Activated CD8-positive, alpha-beta memory T cell treated with anti-CD3 and anti-CD28 coated beads, Interleukin-2, amount 50 U/mL, for 4 hours (primary cell): Measurements from ENCODE around the gene GNPDA1.

Experiments
- DNase-seq: peaks from one replicate; pipeline ENCODE4 v3.0.0-alpha.2; 2020

The GNPDA1 gene

DNA sequence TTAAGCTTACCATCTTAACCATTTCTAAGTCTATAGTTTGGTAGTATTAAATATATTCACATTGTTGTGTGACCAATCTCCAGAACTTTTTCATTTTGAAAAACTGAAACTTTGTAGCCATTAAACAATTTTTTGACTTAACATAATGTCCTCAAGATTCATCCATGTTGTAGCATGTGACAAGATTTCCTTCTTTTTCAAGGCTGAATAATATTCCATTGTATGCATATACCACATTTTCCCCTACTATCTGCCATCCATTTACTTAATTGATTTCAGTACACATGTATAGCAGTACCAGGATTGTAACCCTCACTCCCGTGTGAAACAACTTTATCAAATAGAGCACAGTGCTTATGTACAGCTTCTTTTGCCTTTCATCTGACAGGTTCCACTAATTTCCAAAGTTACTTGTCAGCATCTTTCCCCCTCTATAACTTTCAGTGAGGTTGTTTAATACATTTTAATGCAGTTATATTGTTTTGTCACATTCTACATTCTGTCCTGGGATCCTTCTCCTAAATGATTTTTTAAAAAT is 7.4 kb upstream of the GNPDA1 start:
- no peak for DNase-seq

DNA sequence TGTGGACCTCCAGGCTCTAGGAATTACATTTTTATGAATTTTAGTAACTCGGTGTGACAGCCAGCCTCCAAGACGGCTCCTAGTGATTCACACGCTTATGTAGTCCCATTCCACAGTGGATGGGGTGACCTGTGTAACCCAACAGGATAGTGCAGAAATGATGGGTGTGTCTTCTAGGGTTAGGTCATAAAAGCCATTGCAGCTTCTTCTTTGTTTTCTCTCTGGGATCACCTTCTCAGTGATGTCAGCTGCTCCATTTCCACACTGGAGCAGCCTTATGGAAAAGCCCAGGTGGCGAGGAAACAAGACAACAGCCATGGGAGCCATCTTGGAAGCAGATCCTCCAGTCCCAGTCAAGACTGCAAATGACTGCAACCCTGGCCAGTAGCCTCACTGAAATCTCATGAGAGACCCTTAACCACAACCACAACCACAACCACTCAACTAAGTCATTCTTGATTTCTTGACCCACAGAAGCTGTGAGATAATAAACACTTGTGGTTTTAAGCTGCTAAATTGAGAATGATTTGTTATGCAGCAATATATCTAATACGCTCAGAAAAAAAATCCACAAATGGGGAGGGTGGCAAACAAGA is 5.1 kb upstream of the GNPDA1 start:
- DNase-seq = no peak

DNA sequence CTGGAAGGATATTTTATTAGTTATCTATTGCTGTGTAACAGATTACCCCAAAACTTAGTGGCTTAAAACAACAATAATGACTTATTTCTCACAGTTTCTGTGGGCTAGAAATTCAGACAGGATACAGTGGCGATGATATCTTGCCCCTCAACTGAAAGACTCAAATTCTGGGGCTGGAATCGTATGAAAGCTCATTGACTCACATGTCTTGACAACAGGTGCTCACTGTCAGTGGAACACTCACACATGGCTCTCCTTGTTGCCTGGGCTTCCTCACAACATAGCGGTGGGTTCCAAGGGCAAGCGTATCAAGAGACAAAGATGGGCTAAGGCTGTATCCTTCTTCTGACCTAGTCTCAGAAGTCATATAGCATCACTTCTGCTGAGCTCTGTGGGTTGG is 3.7 kb upstream of the GNPDA1 start:
- DNase-seq = peak; percentile 40

DNA sequence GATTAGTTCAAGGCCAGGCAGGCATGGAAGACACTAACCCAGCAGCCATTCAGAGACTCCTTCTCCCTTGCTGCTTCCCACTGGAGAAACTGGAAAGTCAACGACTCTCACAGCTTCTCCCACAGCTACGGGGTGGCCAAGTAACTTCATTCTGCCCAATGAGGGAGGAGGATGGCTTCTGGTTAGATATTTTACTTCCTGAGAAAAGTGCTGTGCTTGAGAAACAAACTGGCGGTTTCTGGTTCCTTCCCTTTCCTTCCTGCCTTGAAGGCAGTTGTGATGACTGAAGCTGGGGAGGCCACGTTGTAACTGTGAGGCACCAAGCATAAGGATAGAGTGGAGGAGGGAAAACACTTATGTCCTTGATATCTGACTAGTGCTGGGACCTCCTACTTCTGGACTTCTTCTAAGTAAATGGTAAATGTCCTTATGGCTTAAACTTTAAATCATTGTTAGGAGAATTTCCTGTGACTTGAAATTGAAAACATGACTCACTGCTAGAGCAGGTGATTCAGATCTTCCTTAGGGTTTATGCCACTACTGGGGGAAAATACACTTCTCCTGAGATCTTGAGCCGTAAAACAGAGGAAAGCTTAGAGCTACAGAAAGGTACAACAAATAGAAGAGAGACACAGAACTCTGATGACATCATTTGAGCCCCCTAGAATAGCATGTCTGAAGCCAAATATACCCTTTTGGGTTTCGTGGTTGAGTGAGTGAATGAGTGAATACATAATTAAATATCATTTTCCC is 3.1 kb upstream of the GNPDA1 start:
- DNase-seq = peak; percentile 33

DNA sequence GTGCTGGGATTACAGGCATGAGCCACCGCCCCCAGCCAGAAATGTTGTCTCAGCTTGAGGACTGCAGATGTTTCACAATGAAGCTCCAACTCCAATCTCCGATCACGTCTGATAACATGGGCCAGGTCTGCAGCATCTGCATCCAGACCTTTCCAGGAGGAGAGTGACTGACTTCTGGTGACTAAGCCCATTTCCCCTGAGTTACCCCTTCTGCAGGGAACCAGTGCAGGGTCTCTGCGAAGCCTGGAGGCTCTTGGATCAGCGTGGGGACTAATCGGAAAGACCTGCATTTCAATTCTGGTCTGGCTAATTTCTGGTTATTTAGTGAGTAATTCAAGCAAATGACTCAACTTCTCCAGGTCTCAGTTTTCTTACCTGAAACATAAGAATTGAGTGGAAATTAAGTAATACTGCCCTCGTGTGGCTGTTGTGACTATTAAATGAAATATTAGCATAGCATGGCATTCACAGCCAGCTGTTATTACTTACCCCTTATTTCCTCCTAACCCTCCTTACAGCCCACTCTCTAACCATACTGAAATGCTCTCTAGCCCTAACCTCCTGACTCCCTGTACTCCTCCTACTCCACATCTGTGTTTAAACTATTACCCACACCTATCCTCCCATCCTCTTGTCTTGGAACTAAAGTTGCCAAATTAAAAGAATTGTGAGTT is 2.2 kb upstream of the GNPDA1 start:
- peak; percentile 50 for DNase-seq

DNA sequence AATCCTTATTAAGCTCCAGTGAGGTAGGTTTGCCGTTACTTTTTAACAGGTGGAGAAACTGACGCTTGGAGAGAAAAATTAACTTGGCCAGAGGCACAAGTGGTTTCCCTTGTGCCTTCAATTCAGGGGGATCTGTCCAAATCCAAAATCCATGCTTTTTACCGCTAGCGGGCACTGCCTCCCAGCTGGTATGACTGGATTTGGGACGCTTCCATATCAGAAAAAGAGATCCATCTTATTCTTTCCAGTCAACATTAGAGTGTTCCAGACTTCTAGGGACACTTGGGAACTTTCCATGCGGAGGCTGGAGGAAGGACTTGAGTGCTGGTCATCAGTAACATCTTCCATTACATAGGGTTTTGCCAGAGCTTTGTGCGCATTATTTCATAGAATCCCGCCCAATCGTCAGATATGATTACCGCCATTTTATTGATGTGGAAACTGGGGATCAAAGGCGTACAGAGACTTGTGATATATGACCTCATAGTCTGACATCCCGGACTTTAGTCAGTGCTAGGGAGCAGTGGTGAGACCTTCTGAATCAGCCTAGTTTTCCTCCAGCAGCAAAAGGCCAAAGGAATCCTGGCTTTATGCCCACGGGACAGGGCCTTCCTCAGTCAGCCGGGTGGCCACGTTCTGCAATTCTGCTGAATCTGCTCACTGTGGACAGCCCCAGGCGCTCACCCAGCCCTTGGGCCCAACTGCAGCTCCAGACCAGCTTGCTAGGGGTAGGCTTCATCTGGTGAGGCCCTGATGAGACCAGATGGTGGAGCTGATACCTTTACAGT is 1.1 kb upstream of the GNPDA1 start:
- no peak for DNase-seq

DNA sequence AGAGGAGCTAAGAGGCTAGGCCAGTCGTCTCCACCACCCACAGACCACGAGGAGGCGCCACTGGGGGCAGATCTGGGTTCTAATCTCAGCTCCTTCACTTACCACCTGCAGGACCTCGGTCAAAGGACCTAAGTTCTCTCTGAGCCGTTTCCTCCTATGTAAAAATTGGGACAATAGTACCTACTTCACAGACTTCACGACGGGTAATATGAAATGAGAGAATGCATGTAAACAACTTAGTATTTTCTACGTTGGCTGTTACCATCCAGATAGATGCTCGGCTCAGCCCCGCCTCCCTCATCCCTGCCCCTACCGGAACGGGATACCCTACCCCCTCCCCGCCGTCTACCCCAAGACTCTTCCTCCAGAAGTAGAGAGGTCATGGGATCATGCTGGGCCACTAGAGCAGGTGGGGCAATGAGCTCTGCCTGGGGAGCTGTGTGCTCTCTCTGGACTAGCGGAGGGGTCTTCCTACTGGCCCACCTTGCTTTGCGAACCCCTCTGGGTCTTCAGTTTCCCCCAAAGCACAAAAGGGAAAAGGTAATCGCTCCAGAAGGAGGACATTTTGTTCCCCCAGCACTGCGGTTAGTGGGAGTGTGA is 541 bp downstream of the GNPDA1 start:
- DNase-seq = peak; percentile 68

DNA sequence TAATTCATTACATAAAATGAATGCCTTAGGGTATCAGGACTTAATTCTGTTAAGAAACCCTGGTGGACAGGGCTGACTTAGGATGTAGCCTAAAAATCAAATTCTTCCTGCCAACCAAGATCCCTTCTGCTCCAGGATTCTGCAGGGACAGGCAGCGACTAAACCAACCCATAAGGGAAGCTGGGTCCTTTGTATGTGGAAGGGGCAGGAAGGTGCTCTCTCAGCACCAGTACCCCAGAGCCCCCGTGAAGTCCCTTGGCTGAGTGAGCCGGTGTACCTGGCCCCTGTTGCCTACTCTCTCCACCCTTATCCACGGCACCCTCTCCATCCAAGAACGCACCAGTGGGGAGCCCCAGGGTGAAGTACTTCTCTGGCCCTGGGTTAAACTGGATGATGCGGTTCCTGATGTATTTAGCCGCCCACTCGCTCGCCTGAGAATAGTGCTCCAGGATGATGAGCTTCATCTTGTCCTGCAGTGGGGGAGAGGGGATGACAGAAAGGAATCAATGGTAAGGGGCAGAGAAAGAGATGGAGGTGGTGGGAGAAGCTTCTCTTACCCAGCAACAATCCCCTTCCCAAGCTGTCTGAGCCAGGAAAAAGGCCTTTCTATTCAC is 1.1 kb downstream of the GNPDA1 start:
- DNase-seq = no peak

DNA sequence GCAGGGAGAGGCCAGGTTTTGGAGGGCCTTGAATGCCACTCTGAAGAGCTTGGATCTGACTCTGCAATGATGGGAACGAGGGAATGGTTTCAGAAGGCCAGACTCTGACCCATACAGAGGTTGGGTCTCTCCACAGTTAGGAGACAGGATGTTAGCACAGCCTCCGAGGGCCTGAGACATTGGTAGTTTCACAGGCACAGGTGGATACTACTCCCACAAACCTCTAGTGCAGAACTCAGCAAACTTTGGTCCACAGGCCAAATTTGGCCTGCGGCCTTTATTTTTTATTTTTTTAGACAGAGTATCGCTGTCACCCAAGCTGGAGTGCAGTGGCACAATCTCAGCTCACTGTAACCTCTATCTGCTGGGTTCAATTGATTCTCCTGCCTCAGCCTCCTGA is 2.9 kb downstream of the GNPDA1 start:
- no peak for DNase-seq

DNA sequence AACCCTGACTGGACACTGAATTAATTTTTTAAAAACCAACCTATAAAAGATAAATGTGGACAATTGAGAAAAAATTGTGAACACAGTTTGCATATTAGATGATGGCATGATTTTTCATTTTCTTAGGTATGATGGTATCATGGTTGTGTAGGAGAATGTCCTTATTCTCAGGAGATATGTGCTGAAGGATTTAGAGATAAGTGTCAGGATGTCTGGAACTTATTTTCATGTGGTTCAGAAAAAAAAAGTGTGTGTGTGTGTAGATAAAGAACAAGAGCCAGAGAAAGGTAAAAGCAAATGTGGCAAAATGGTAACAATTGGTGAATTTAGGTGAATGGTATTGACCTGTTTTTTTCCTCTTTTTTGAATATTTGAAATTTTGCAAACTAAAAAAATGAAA is 4.0 kb downstream of the GNPDA1 start:
- no peak for DNase-seq

DNA sequence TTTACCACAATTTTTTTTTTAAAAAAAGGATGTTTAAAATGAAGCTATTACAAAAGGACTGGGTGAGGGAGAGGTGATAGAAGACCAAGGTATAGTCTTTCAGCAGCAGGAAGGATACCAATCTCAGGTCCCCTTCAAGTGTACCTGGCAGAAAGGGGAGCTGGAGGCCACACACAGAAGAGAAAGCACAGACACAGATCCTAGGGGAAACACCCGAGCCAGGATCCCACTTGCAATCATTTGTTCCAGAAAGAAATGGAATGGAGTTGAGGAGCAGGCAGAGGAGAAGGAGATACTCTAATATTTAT is 5.6 kb downstream of the GNPDA1 start:
- no peak for DNase-seq

DNA sequence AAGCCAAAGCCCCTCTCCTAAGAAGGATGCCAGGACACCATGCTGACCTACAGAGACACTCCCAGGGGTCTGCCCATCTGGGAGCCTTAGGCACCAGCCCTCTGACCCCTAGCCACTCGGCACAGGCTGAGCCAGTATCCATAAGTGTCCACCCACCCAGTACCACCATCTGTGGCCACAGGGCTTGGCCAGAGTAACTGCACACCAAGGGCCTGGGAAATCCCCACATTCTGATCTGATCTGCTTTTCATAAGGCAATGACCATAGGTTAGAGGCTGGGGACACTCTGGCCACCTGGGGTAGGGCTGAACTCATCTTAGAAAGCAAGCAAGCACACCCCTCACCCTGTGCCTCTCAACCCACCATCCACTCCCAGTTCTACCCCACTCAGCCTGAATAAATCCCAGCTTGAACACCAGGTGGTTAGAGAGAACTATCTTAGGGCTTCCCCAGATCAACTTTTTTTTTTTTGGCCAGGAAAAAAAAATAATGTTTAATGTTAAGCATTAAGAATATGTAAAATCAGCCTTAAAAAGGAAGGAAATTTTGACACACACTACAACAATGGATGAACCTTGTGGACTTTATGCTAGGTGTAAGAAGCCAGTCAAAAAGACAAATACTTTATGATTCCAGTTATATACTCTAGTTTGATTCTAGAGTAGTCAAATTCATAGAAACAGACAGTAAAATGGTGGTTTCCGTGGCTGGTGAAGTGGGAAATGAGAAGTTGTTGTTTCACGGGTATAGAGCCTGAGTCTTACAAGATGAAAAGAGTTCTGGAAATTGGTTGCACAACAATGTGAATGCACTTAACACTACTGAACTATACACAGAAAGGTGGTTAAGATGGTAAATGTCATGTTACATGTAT is 6.2 kb downstream of the GNPDA1 start:
- no peak for DNase-seq

DNA sequence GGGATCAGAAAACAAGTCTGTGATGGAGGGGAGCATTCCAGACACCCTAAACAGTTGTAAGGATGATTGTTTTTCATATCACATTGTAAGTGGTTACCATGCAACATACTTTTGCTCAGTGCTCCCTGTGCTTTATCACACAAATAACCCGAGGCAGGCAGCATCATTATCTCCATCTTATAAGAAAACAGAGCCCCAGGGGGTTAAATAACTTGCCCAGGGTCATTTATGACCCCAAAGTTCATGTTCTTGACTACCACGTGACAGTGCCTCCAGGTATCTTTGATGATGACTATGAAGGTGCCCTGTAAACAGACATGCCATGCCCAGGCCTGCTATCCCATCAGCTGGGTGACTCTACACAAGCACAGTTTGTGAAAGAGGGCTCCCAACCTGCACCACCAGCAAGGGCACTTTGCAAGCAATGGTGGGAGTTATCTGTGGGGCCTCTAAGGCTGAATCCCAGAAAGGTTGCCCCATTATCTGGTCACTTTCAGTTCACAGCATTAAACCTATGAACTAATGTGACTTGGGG is 9.5 kb downstream of the GNPDA1 start:
- DNase-seq = no peak

DNA sequence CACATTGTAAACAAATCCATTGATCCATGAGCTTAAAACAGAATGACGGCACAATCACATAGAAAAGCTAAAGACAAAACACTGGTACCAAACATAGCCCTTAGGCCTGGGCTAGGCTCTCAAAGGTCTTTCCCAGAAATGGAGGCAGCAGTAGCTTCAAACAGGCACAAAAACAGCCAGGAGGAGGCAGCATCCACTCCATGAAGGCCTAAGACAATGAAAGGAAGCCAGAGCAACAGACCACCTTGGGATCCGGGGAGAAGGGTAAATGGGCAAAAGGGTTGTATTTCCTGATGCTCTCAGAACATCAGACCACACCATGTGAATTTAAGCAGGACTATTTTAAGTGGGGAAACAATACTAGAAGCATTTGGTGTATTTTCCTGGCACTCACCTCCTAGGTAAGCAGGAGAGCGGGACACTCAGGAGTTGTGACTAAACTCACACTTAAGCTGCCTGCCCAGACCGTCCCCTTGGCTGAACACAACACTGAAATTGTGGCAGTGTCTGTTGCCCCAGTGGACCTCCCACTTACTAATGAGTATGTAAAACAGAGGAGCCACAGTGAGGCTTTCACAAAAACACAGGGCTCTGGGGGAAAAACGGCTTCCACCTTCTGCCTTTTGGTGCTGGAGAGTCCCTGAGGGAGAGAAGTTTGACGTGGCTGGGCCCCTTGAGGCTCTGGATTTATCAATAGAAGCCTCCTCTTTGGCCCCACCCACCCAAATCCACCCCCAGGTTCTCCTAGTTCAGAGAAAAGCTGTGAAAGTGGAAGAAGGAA is 11.9 kb downstream of the GNPDA1 start:
- DNase-seq = no peak

DNA sequence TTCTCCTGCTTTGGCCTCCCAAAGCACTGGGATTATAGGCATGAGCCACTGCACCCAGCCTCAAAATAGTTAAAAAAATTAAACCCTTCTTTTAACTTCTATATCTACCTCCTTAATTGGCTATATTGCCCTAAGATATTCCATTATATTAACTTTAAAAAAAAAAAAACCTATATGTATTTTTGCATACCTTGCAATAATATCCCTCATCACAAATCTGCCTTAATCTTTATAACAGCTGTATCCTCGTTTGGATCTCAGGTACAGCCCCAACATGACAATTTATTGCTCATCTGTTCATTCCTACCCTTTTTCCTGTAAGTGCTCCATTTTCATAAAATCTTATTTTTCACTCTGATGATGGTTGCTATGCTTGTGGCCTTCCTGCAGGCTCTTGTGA is 12.7 kb downstream of the GNPDA1 start:
- DNase-seq = no peak

DNA sequence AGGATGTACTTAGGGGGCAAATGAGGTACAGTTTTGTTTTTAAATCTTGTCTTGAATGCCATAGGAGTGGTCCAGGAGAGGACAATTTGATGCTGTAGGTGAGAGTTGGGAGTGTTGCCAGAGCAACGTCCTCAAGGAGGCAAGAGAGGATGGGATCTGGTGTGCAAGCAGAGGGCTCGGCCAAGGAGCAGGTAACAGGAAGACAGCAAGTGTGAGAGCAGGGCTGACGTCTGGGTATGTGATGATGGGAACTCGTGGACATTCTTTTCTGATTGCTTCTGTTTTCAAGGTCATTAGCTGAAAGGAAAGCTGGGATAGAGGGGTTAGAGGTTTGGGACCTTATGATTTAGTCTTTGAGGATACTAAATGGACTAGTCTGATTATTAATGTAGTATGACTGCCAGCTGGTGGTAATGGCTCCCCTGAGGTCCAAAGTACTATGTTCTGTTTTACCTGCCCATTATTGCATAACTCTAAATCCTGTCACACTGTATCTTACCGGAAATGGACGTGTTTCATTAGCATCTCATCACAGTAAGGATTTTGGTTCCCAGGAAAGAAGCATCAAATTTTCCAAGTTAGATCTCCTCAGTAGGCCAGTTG is 15.4 kb downstream of the GNPDA1 start:
- DNase-seq = no peak

DNA sequence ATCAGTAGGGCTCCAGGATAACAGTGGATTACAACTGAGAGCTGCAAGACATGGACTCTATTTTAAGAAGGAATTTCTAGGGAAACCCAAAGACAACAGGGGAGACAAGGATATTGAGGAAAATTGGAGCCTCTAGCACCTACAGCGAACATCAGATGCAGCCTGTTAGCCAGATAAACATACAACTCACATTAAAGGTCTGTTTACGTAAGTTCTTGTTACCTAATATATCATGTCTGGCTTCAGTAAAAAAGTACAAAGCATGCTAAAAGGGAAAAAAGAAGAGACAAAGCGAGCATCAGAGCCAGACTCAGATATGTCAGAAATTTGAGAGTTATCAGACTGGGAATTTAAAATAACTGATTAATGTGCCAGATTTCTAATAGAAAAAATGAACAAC is 17.2 kb downstream of the GNPDA1 start:
- DNase-seq = no peak

DNA sequence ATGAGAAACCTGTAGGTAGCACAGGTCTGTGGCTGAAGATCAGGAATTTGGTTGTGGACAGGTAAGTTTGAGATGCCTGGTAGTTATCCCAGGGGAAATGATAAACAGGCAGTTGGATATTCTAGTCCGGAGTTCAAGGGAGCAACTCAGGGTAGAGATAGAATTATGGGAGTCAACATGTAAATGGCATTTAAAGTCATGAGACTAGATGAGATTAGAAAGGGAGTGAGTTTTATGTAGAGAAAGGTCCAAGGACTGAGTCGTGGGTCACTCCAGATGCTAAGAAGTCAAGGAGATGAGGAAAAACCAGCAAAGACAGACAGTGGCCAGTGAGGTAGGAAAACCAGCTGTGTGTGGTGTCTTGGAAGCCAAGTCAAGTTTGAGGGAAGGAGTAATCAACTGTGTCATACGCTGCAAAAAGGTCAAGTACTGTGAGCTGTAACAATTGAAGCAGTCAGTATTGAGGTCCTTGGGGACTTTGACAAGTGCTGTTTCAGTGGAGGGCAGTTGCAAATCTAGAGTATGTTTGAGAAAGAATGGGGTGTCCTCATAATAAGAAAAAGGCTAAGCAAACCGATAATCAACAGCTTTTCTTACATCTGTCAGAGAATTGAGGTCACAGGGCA is 18.2 kb downstream of the GNPDA1 start:
- no peak for DNase-seq

DNA sequence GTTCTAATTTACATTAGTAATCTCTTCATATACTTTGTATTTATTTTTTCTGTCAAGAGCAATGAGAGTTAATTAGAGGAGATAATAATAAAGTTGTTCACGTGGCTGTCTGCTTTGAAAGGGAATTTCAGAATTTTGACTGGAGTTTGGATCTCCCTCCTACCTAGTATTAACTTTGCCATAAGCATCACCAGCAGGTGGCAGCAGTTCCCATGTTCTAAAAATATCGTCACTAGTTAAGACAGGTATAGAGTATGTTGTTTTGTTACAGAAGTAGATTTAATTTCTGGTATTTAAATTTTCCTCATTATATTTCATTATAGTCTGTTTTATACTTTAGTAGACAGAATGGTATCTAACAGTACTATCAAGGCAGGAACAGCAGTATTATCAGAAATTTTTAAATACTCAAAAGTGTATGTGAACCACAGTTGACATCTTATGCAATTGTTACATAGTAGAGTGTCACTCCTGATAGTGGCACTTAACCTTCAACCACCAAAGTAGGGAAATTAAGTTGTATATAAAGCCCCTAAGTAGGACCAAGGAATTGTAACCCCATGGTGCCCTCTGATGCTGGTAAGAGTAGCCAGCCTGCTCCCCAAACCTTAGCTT is 20.4 kb downstream of the GNPDA1 start:
- DNase-seq = peak; percentile 85
